Measurements from ENCODE around the gene CHMP3. TPM values are rescaled to one million over a fixed set of nuclear protein-coding genes. Genes with fewer than 3 reads are reported as not detected.
A peak's percentile ranks its signal among the peaks of the same experiment; 100 is the strongest.
"Not testable (repeated sequence)": the region's sequence is repeated elsewhere in the genome, so short reads cannot be mapped to it uniquely, and the experiment has no call there.

CHMP3 gene
- polyA plus RNA-seq (ENCODE audit: low read depth in 6 of 6), result 100 to 1,000 TPM in 2 of 6 donors, 10 to 100 TPM in 4; 61.6 to 107 (median 96.4) TPM

- Mint-ChIP-seq H3K9me3 (no peaks in the 10 kb centered on the region), H3K4me1 (peaks cover 20 to 49% (median 27%) of the 10 kb centered on the region in 3 donors), H3K27ac (peak within 1 kb of the TSS; percentile 98 to 99 (median 99)), H3K4me3 (peak within 1 kb of the TSS; percentile 91 to 99 (median 97)), H3K36me3 (no peaks in the 10 kb centered on the region), H3K27me3 (peaks cover 7 to 10% (median 9%) of the 10 kb centered on the region in 3 donors)
- ATAC-seq (ENCODE audit: low read depth in 2 of 2), result peak; percentile 88 to 89
- peak; percentile 99 for DNase-seq
Measured at GRCh38 chr2:86562922-86563649, at the start of gene CHMP3. Gene CHMP3 (minus strand): TSS chr2:86563443. CDS start chr2:86563348, 95 bp downstream.

DNA sequence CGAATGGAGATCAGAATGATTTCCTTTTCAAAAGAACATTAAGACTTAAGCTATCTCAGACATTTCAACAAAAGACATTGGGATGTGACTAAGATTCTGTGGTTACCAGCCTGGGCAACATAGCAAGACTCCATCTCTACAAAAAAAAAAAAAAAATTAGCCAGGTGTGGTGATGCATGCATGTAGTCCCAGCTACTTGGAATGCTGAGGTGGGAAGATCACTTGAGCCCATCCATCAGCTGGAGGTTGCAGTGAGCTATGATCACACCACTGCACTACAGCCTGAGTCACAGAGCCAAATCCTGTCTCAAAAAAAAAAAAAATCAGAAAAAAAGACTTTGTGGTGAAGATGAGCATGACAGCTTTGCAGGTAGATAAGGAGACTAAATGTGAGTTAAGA lies 47.6 kb upstream of the CHMP3 start:
- Mint-ChIP-seq H3K9me3 (no peaks in the 10 kb centered on the region), H3K27me3 (no peaks in the 10 kb centered on the region), H3K36me3 (peaks cover 29 to 31% of the 10 kb centered on the region in 2 donors), H3K4me1 (peaks cover 3 to 10% (median 6%) of the 10 kb centered on the region in 3 donors), H3K27ac (peak overlapping the region in 1 of 6 donors; percentile 29), H3K4me3 (no peak overlapping the region)
- DNase-seq, result no peak
- no peak for ATAC-seq (ENCODE audit: low read depth in 2 of 2)

- Mint-ChIP-seq H3K9me3 (no peaks in the 10 kb centered on the region), H3K36me3 (peaks cover 31 to 42% of the 10 kb centered on the region in 2 donors)
- ATAC-seq (ENCODE audit: low read depth in 2 of 2), result no peak
Measured at GRCh38 chr2:86608832-86609410, 45.7 kb upstream of the CHMP3 start.

GRCh38 chr2:86603905-86604304 lies 40.7 kb upstream of the CHMP3 start:
- Mint-ChIP-seq H3K27ac (peak overlapping the region in 2 of 6 donors; percentile 11 to 17), H3K4me3 (no peak overlapping the region), H3K4me1 (peaks cover 5 to 7% (median 7%) of the 10 kb centered on the region in 3 donors), H3K9me3 (no peaks in the 10 kb centered on the region), H3K27me3 (no peaks in the 10 kb centered on the region), H3K36me3 (peaks cover 12 to 28% of the 10 kb centered on the region in 2 donors)
- DNase-seq, result no peak
- no peak for ATAC-seq (ENCODE audit: low read depth in 2 of 2)

More at GRCh38 chr2:86608832-86609410, 45.7 kb upstream of the CHMP3 start:
- Mint-ChIP-seq H3K4me3 (no peak overlapping the region), H3K4me1 (peaks cover 5 to 13% (median 7%) of the 10 kb centered on the region in 3 donors), H3K27ac (peak overlapping the region in 4 of 6 donors; percentile 1 to 58 (median 28)), H3K27me3 (no peaks in the 10 kb centered on the region)
- no peak for DNase-seq

DNA sequence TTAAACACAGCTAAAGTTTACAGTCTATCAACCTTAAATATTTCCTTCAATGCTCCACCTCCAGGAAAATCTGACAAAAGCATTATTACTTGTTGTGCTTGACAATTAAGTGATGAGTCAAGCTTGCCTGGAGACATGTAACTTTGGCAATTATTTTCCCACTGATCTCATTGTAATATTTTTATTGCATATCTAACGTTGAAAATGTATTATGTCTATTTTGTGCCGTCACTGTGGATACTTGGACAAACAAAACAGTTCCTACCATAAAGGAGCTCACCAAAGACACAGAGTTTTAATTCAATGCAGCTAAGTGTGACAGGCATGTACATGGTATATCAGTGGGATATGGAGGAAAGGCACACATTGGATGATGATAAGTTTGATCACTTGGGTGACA lies 35.7 kb upstream of the CHMP3 start:
- H3K9me3 Mint-ChIP-seq, result no peaks in the 10 kb centered on the region
- H3K27ac Mint-ChIP-seq, result peak overlapping the region in 2 of 6 donors; percentile 4
- ATAC-seq (ENCODE audit: low read depth in 2 of 2) (no peak), DNase-seq (no peak)
- H3K4me1 Mint-ChIP-seq, result no peaks in the 10 kb centered on the region
- peaks cover 0 to 6% (median 4%) of the 10 kb centered on the region in 3 donors for H3K27me3 Mint-ChIP-seq
- H3K36me3 Mint-ChIP-seq, result peaks cover 0 to 2% of the 10 kb centered on the region in 2 donors
- H3K4me3 Mint-ChIP-seq, result no peak overlapping the region

DNA sequence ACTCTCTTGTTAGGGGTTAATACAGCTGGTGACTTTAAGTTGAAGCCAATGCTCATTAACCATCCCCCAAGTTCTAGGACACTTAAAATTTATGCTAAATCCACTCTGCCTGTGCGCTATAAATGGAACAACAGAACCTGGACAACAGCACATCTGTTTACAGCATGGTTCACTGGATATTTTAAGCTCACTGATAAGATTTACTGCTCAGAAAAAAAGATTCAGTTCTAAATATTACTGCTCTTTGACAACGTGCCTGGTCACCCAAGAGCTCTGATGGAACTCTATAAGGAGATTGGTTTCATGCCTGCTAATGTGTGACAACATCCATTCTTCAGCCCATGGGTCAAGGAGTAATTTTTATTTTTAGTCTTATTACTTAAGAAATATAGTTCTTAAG lies 32.9 kb upstream of the CHMP3 start:
- DNase-seq (no peak), ATAC-seq (ENCODE audit: low read depth in 2 of 2) (no peak)
- Mint-ChIP-seq H3K36me3 (no peaks in the 10 kb centered on the region), H3K27ac (no peak overlapping the region), H3K9me3 (peaks cover 0 to under 1% (median 0%) of the 10 kb centered on the region in 7 donors), H3K4me1 (no peaks in the 10 kb centered on the region), H3K27me3 (peaks cover 0 to 14% (median 7%) of the 10 kb centered on the region in 3 donors), H3K4me3 (no peak overlapping the region)

DNA sequence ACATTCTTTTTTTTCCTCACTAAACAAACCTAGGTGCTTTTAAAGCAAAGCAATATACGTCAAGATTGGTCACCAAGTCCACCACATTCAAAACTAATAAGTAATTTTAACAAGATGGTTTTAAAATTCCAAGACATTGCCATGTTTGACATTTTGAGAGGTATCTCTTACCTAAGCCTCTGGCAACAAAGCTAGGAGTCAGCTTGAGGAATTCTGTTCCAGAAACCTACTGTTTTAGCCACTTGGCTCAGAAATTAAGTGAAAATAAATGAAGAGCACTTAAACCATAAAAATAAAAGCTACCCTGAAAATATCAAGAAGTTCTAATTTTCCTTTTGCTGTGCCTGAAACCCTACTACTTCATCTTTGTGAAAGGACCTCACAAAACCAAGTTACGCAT lies 30.0 kb upstream of the CHMP3 start:
- ATAC-seq (ENCODE audit: low read depth in 2 of 2) (no peak), DNase-seq (no peak)
- Mint-ChIP-seq H3K4me1 (no peaks in the 10 kb centered on the region), H3K36me3 (no peaks in the 10 kb centered on the region), H3K4me3 (no peak overlapping the region), H3K27me3 (peaks cover 0 to 14% (median 11%) of the 10 kb centered on the region in 3 donors), H3K9me3 (peaks cover 0 to 11% (median 5%) of the 10 kb centered on the region in 7 donors), H3K27ac (no peak overlapping the region)

GRCh38 chr2:86592547-86593230 lies 29.4 kb upstream of the CHMP3 start:
- H3K4me1 Mint-ChIP-seq, result no peaks in the 10 kb centered on the region
- DNase-seq, result no peak
- ATAC-seq (ENCODE audit: low read depth in 2 of 2), result no peak
- H3K27ac Mint-ChIP-seq, result no peak overlapping the region
- H3K27me3 Mint-ChIP-seq, result peaks cover 0 to 14% (median 11%) of the 10 kb centered on the region in 3 donors
- no peaks in the 10 kb centered on the region for H3K36me3 Mint-ChIP-seq
- peaks cover 0 to 11% (median 5%) of the 10 kb centered on the region in 7 donors for H3K9me3 Mint-ChIP-seq
- no peak overlapping the region for H3K4me3 Mint-ChIP-seq

- H3K36me3 Mint-ChIP-seq; DNase-seq; H3K4me1 Mint-ChIP-seq; H3K4me3 Mint-ChIP-seq; ATAC-seq (ENCODE audit: low read depth in 2 of 2); H3K27ac Mint-ChIP-seq: not testable (repeated sequence)
- H3K9me3 Mint-ChIP-seq, result peaks cover 0 to 11% (median 5%) of the 10 kb centered on the region in 7 donors
- peaks cover under 1 to 14% (median 11%) of the 10 kb centered on the region in 3 donors for H3K27me3 Mint-ChIP-seq
Measured at GRCh38 chr2:86589701-86590100, 26.5 kb upstream of the CHMP3 start.

- DNase-seq (no peak), ATAC-seq (ENCODE audit: low read depth in 2 of 2) (no peak)
- no peak overlapping the region for H3K27ac Mint-ChIP-seq
Measured at GRCh38 chr2:86584151-86584913, 21.1 kb upstream of the CHMP3 start.

GRCh38 chr2:86580560-86580959 lies 17.3 kb upstream of the CHMP3 start:
- H3K27me3 Mint-ChIP-seq, result peaks cover 0 to 10% (median 0%) of the 10 kb centered on the region in 3 donors
- no peak for ATAC-seq (ENCODE audit: low read depth in 2 of 2)

More at GRCh38 chr2:86584151-86584913, 21.1 kb upstream of the CHMP3 start:
- Mint-ChIP-seq H3K4me1 (peaks cover 0 to 4% (median 0%) of the 10 kb centered on the region in 3 donors), H3K27me3 (peaks cover 0 to 10% (median 0%) of the 10 kb centered on the region in 3 donors), H3K4me3 (no peak overlapping the region), H3K9me3 (peaks cover 0 to 3% (median 0%) of the 10 kb centered on the region in 7 donors), H3K36me3 (no peaks in the 10 kb centered on the region)

DNA sequence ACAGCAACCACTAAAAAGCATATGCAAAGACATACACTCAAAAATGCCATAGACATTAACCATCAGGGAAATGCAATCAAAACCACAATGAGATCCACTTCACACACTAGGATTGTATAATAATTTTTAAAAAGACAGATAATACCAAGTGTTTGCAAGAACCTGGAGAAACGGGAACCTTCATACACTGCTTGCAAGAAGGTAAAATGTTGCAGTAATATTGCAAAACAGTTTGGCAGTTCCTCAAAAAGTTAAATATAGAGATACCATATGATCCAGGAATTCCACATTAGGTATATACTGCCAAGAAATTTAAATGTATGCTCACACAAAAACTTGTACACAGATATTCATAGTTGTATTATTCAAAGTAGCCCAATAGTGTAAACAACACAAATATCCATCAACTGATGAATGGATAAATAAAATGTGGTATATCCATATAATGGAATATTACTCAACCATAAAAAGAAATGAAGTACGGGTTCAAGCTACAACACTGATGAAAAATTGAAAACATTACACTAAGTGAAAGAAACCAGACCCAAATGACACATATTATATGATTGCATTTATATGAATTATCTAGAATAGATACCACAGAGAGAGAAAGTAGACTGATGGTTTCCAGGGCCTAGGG lies 14.7 kb upstream of the CHMP3 start:
- Mint-ChIP-seq H3K4me3 (no peak overlapping the region), H3K4me1 (no peaks in the 10 kb centered on the region), H3K27ac (no peak overlapping the region), H3K9me3 (peaks cover 0 to 6% (median 0%) of the 10 kb centered on the region in 7 donors), H3K36me3 (no peaks in the 10 kb centered on the region), H3K27me3 (peaks cover 0 to 7% (median 0%) of the 10 kb centered on the region in 3 donors)
- no peak for DNase-seq
- no peak for ATAC-seq (ENCODE audit: low read depth in 2 of 2)

More at GRCh38 chr2:86580560-86580959, 17.3 kb upstream of the CHMP3 start:
- Mint-ChIP-seq H3K9me3 (peaks cover 0 to 6% (median 0%) of the 10 kb centered on the region in 7 donors), H3K4me3 (no peak overlapping the region), H3K36me3 (no peaks in the 10 kb centered on the region), H3K4me1 (peaks cover 0 to 4% (median 0%) of the 10 kb centered on the region in 3 donors), H3K27ac (no peak overlapping the region)
- DNase-seq, result no peak

Measured in naive B cell (primary cell).